Heart left ventricle (tissue), 16 donors: ENCODE measurements around the gene FAT3. TPM values are rescaled to one million over a fixed set of nuclear protein-coding genes. Genes with fewer than 3 reads are reported as not detected.

Experiments
- ATAC-seq, 4 donors: fragments of 200-7000 bp; cut with Tn5 transposase; one replicate each; pipeline ENCODE4 v1.9.1; 2020 to 2022; ENCODE audit warnings: moderate library complexity in 4 of 4, mild to moderate bottlenecking in 3 of 4, moderate number of reproducible peaks in 1 of 4
- DNase-seq, 5 donors: peaks; one replicate each; pipeline ENCODE4 v3.0.0-alpha.2; 2020
- H3K27ac ChIP-seq, 12 donors: fragments of 200-600 bp; sonication (generic) in 4 of 12; one replicate each; pipeline versions ENCODE4 v1.5.0 to v1.8.0; 2016 to 2022; ENCODE audit warnings: mild to moderate bottlenecking in 2 of 12
- H3K27me3 ChIP-seq, 9 donors: fragments of 200-600 bp; sonication (generic) in 2 of 9; one replicate each; pipeline versions ENCODE4 v1.5.1 to v1.8.0; 2016 to 2022; ENCODE audit warnings: mild to moderate bottlenecking in 3 of 9
- H3K36me3 ChIP-seq, 9 donors: fragments of 200-600 bp; sonication (generic) in 2 of 9; one replicate each; pipeline versions ENCODE4 v1.5.0 to v1.8.0; 2018 to 2022; ENCODE audit warnings: mild to moderate bottlenecking in 2 of 9
- H3K4me1 ChIP-seq, 12 donors: fragments of 200-600 bp; sonication (generic) in 4 of 12; one replicate each; pipeline versions ENCODE4 v1.5.0 to v1.8.0; 2016 to 2022; ENCODE audit warnings: mild to moderate bottlenecking in 3 of 12
- H3K4me3 ChIP-seq, 12 donors: fragments of 200-600 bp; sonication (generic) in 4 of 12; one replicate each; pipeline versions ENCODE4 v1.5.0 to v1.8.0; 2017 to 2022; ENCODE audit warnings: mild to moderate bottlenecking in 9 of 12, moderate library complexity in 4 of 12
- H3K9me3 ChIP-seq, 12 donors: fragments of 200-600 bp; sonication (generic) in 4 of 12; one replicate each; pipeline versions ENCODE4 v1.5.0 to v1.8.0; 2016 to 2022; ENCODE audit warnings: mild to moderate bottlenecking in 1 of 12
- POLR2A ChIP-seq, 2 donors: fragments of 450-650 bp; IDR thresholded peaks; one replicate each; pipeline ENCODE4 v1.6.1; 2017; ENCODE audit warnings: antibody characterized with exemption in 2 of 2, mild to moderate bottlenecking in 2 of 2, moderate library complexity in 2 of 2
- WGBS, 4 donors: extraction: QIAGEN DNeasy Blood & Tissue Kit in 2 of 4; methylation state at CpG; one replicate each; pipeline versions ENCODE4 v1.1.5 to v1.1.7; 2013 to 2018; 5-methylcytosine and 5-hydroxymethylcytosine counted together
- intact Hi-C, 10 donors: fragments of 100-400 bp; cut with DNase I; formaldehyde crosslinking; loops; one replicate each; pipeline versions ENCODE4 v1.11.1 to v1.14.2; 2022
- polyA plus RNA-seq, 2 donors: library from polyadenylated mRNA; stranded (reverse); fragments of 200-250 nt; gene quantifications; one replicate each; pipeline ENCODE4 v1.2.3, GENCODE V29; 2013
- total RNA-seq, 9 donors: library from RNA; depleted of rRNA in 2 of 9; stranded (reverse); fragments of >200 nt in 2 of 9; fragmentation: NEBNext Ultra II Directional in 3 of 9; extraction: Animal tissue kit (Norgen Biotek cat#: 25700) in 3 of 9; gene quantifications; one replicate each; pipeline versions ENCODE4 v1.1.0 to v1.2.4, GENCODE V29; 2016 to 2023
- TF ChIP-seq, protein P1 (sequence below), 12 donors: fragments of 200-600 bp; sonication (generic) in 4 of 12; IDR thresholded peaks; one replicate each; pipeline versions ENCODE4 v1.5.0 to v1.8.0; 2018 to 2022; ENCODE audit warnings: antibody characterized with exemption in 12 of 12, mild to moderate bottlenecking in 5 of 12
- donor health status: ischemic (EF 13 %, LVEDD 7.1; RV severe dilation, severe dysfunction).
- donor health status: healthy with polysubstance abuse.
- donor health status: DM: no; HTN: yes; CAD: no.
- donor health status: DM: no; HTN: no; CAD: no.
- donor health status: ischemic (EF 25% LVEDD 6.9; RV normal size, moderate dysfunction).
- donor health status: ischemic (EF 25% LVEDD 5.7; RV mildly dilated, moderate dysfunction).
- donor health status: healthy.
- donor health status: DM: yes; HTN: yes; CAD: no.
- donor health status: ischemic (EF 35%, LVEDD 5.7; RV mildly dilated, moderate dysfunction).
- donor health status: nonischemic (EF 11% LVEDD 7.7; RV severe dilation, severe dysfunction).
- donor health status: DM: yes; HTN: yes; CAD: no.
- donor health status: PGD.
- donor health status: ischemic (EF 29% LVEDD 5.4; RV normal size, mild dysfunction).
- donor health status: nonischemic (EF 23%, LVEDD 6.1; RV moderate dilation, normal function).

FAT3 gene
- total and polyA plus RNA-seq, 11 donors, result under 0.01 to 2.2 (median 0.11) TPM; not detected in 1

DNA sequence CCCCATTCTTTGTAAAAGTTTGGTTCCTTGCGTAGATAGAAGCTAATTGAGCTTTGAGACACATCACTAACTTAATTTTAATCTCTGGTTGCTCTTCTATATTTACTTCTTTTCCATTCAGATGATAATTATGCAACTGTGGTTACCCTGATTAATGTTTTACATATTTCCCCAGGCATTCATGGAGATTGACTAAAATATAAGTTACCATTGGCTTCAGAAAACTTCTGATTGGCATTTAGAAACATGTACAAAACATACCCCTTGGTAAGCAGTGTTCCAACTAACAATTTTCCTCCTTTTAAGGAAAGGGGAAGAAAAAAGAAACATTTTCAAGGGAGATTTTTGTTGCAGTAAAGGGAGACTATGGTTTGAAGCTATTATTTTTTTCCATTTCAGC is 43.9 kb downstream of the FAT3 start:
- Histone ChIP-seq H3K27me3 (no peaks in the 10 kb centered on the region), H3K36me3 (no peaks in the 10 kb centered on the region), H3K27ac (no peak overlapping the region), H3K4me3 (no peak overlapping the region), H3K9me3 (no peaks in the 10 kb centered on the region), H3K4me1 (no peaks in the 10 kb centered on the region)
- DNase-seq (no peak), ATAC-seq (no peak)
- TF ChIP-seq, protein P1, sequence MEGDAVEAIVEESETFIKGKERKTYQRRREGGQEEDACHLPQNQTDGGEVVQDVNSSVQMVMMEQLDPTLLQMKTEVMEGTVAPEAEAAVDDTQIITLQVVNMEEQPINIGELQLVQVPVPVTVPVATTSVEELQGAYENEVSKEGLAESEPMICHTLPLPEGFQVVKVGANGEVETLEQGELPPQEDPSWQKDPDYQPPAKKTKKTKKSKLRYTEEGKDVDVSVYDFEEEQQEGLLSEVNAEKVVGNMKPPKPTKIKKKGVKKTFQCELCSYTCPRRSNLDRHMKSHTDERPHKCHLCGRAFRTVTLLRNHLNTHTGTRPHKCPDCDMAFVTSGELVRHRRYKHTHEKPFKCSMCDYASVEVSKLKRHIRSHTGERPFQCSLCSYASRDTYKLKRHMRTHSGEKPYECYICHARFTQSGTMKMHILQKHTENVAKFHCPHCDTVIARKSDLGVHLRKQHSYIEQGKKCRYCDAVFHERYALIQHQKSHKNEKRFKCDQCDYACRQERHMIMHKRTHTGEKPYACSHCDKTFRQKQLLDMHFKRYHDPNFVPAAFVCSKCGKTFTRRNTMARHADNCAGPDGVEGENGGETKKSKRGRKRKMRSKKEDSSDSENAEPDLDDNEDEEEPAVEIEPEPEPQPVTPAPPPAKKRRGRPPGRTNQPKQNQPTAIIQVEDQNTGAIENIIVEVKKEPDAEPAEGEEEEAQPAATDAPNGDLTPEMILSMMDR (IDR thresholded peaks at IDR 0.05), result no peak
- no peak for TF ChIP-seq POLR2A (IDR thresholded peaks at IDR 0.05)
- intact Hi-C loops, result no loop called here
- 81 to 97% (median 85%) methylated on average over 1 of the region's 1 CpG for WGBS, 4 donors

DNA sequence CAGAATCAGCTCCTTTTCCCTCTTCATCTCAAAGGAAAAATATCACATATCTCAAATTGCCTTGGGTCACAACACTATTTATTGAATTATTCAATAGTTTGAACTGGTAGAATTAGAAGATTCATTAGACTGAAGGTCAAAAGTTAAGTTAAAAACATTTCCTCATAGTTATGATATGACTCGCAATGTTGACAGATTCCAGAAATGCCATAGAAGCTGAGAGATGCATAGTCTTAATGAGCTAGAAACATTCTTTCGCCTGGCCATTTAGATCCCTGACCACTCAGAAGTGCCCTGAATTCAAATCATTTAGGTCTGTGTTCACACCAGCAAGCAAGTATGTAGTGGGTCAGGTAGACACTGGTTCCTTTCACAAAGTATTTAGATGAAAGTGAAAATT is 44.4 kb downstream of the FAT3 start:
- no peaks in the 10 kb centered on the region for H3K9me3 ChIP-seq
- no peaks in the 10 kb centered on the region for H3K36me3 ChIP-seq
- H3K27ac ChIP-seq, result no peak overlapping the region
- ATAC-seq (no peak), DNase-seq (no peak)
- 55 to 68% (median 64%) methylated on average over 2 of the region's 2 CpGs for WGBS, 4 donors
- no peaks in the 10 kb centered on the region for H3K4me1 ChIP-seq
- no peak overlapping the region for H3K4me3 ChIP-seq
- TF ChIP-seq, protein P1 (IDR thresholded peaks at IDR 0.05), result no peak
- TF ChIP-seq POLR2A (IDR thresholded peaks at IDR 0.05), result no peak
- H3K27me3 ChIP-seq, result no peaks in the 10 kb centered on the region
- intact Hi-C loops, result no loop called here

DNA sequence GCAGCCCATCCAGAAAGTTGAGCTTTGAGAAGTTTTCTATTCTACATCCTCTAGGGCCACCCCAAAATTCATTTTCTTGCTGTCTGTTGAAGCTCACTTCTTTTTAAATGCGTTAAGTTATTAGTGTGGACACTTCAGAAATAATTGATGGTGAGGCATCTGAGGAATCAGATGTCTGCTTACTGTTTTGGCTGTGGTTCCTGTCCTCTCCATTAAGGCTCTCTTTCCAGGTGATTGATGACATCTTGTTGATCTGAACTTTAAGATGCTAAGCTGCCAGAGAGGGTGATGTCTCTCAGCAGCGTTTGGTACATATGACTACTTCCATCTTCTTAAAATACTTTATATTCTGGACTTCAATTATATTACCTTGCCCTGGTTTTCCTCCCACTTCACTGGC is 45.2 kb downstream of the FAT3 start:
- 81 to 87% (median 84%) methylated on average over 2 of the region's 2 CpGs for WGBS, 4 donors
- Histone ChIP-seq H3K4me1 (no peaks in the 10 kb centered on the region), H3K9me3 (no peaks in the 10 kb centered on the region), H3K27ac (no peak overlapping the region), H3K27me3 (no peaks in the 10 kb centered on the region), H3K36me3 (no peaks in the 10 kb centered on the region), H3K4me3 (no peak overlapping the region)
- ATAC-seq (no peak), DNase-seq (no peak)
- no peak for TF ChIP-seq POLR2A (IDR thresholded peaks at IDR 0.05)
- TF ChIP-seq, protein P1 (IDR thresholded peaks at IDR 0.05), result no peak
- intact Hi-C loops, result no loop called here

DNA sequence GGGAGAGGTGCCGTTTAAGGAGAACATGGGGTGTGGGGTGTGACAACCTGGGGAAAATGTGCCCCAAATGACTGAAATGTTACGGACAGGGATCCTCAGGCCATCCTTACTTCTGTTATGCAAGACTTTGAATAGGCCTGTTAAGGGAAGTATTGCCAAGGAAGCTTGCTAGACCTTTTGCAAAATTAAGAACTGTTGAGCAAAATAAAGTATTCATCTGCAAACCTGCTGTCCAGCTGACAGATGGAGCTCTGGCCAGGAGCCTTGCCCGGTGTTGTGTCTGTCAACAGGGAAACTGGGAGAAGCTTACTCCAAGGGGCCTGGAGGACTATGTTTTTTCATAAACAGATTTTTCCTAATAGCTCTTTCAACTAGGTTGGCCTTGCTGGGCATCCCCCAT is 48.0 kb downstream of the FAT3 start:
- DNase-seq, result no peak
- intact Hi-C loops, result no loop called here

More for the DNA sequence above, 48.0 kb downstream of the FAT3 start:
- no peaks in the 10 kb centered on the region for H3K9me3 ChIP-seq
- no peak overlapping the region for H3K27ac ChIP-seq
- H3K36me3 ChIP-seq, result no peaks in the 10 kb centered on the region
- WGBS, 4 donors, result 73 to 86% (median 80%) methylated on average over 3 of the region's 3 CpGs
- H3K4me3 ChIP-seq, result no peak overlapping the region
- H3K27me3 ChIP-seq, result no peaks in the 10 kb centered on the region
- TF ChIP-seq POLR2A (IDR thresholded peaks at IDR 0.05), result no peak
- TF ChIP-seq, protein P1 (IDR thresholded peaks at IDR 0.05), result no peak
- no peaks in the 10 kb centered on the region for H3K4me1 ChIP-seq
- no peak for ATAC-seq
